ENCODE data around the gene MSI1. TPM values are rescaled to one million over a fixed set of nuclear protein-coding genes. Genes with fewer than 3 reads are reported as not detected.

The MSI1 gene
- total RNA-seq, 4 donors from 2014 or later, result 0.11 to 0.19 (median 0.17) TPM; not detected in 1

GRCh38 chr12:120394483-120395367, 25.8 kb upstream of the MSI1 start:
- intact Hi-C loops (cut with DNase I), result no loop called here

GRCh38 chr12:120390540-120391120, 21.7 kb upstream of the MSI1 start:
- no peak for DNase-seq (ENCODE audit: extremely low spot score)
- no peak overlapping the region for H3K27ac ChIP-seq (replicated peaks in 1 of 4)
- no peaks in the 10 kb centered on the region for H3K36me3 ChIP-seq
- TF ChIP-seq EP300 (IDR thresholded peaks at IDR 0.05) (no peak), CTCF (IDR thresholded peaks at IDR 0.05) (no peak), POLR2AphosphoS5 (IDR thresholded peaks at IDR 0.05) (no peak), POLR2A (IDR thresholded peaks at IDR 0.05; ENCODE audit: low read depth) (no peak)
- no peaks in the 10 kb centered on the region for H3K9me3 ChIP-seq
- peaks cover 4 to 7% (median 5%) of the 10 kb centered on the region in 4 donors for H3K4me1 ChIP-seq
- H3K27me3 ChIP-seq, result peaks cover 0 to 81% (median 10%) of the 10 kb centered on the region in 4 donors
- 88% methylated on average over 1 of the region's 1 CpG for WGBS
- intact Hi-C loops (cut with DNase I), result no loop called here
- no peak overlapping the region for H3K4me3 ChIP-seq

More at GRCh38 chr12:120394483-120395367, 25.8 kb upstream of the MSI1 start:
- no peak for DNase-seq (ENCODE audit: extremely low spot score)
- Histone ChIP-seq H3K27ac (replicated peaks in 1 of 4) (no peak overlapping the region), H3K4me3 (no peak overlapping the region), H3K36me3 (no peaks in the 10 kb centered on the region), H3K27me3 (peaks cover 0 to 86% (median 0%) of the 10 kb centered on the region in 4 donors), H3K4me1 (no peaks in the 10 kb centered on the region), H3K9me3 (no peaks in the 10 kb centered on the region)
- TF ChIP-seq POLR2AphosphoS5 (IDR thresholded peaks at IDR 0.05) (no peak), CTCF (IDR thresholded peaks at IDR 0.05) (no peak), EP300 (IDR thresholded peaks at IDR 0.05) (no peak), POLR2A (IDR thresholded peaks at IDR 0.05; ENCODE audit: low read depth) (no peak)
- 39% methylated on average over 18 of the region's 18 CpGs for WGBS

- 19% methylated on average over 20 of the region's 24 CpGs for WGBS
- H3K27ac ChIP-seq (replicated peaks in 1 of 4), result no peak overlapping the region
- H3K36me3 ChIP-seq, result no peaks in the 10 kb centered on the region
- peaks cover 4 to 7% (median 5%) of the 10 kb centered on the region in 4 donors for H3K4me1 ChIP-seq
- no peak for TF ChIP-seq POLR2AphosphoS5 (IDR thresholded peaks at IDR 0.05)
- no peak for TF ChIP-seq EP300 (IDR thresholded peaks at IDR 0.05)
- TF ChIP-seq CTCF (IDR thresholded peaks at IDR 0.05), result no peak
- no peak for TF ChIP-seq POLR2A (IDR thresholded peaks at IDR 0.05; ENCODE audit: low read depth)
- H3K27me3 ChIP-seq, result peaks cover 0 to 80% (median 10%) of the 10 kb centered on the region in 4 donors
- no peak for DNase-seq (ENCODE audit: extremely low spot score)
- intact Hi-C loops (cut with DNase I), result no loop called here
- H3K9me3 ChIP-seq, result no peaks in the 10 kb centered on the region
- peak overlapping the region in 1 of 4 donors; percentile 8 for H3K4me3 ChIP-seq
These were observed 19.9 kb upstream of the MSI1 start for GRCh38 chr12:120388691-120389481.

GRCh38 chr12:120381752-120382419, 12.9 kb upstream of the MSI1 start:
- H3K4me1 ChIP-seq, result peaks cover 0 to 5% (median 0%) of the 10 kb centered on the region in 4 donors
- intact Hi-C loops (cut with DNase I), result no loop called here
- 37% methylated on average over 6 of the region's 6 CpGs for WGBS
- no peak for TF ChIP-seq POLR2A (IDR thresholded peaks at IDR 0.05; ENCODE audit: low read depth)
- no peak overlapping the region for H3K4me3 ChIP-seq
- no peak overlapping the region for H3K27ac ChIP-seq (replicated peaks in 1 of 4)
- H3K9me3 ChIP-seq, result no peaks in the 10 kb centered on the region
- H3K27me3 ChIP-seq, result peaks cover 0 to 59% (median 4%) of the 10 kb centered on the region in 4 donors
- no peak for DNase-seq (ENCODE audit: extremely low spot score)
- no peaks in the 10 kb centered on the region for H3K36me3 ChIP-seq

All from esophagus muscularis mucosa (tissue), 4 donors.